ENCODE data around the gene DRAP1. TPM values are rescaled to one million over a fixed set of nuclear protein-coding genes. Genes with fewer than 3 reads are reported as not detected.

Gene DRAP1
- polyA plus RNA-seq, 2 of the 4 experiments (the other 2 are of a cell fraction) = 73.7 to 143 TPM

- TF ChIP-seq, protein P1, sequence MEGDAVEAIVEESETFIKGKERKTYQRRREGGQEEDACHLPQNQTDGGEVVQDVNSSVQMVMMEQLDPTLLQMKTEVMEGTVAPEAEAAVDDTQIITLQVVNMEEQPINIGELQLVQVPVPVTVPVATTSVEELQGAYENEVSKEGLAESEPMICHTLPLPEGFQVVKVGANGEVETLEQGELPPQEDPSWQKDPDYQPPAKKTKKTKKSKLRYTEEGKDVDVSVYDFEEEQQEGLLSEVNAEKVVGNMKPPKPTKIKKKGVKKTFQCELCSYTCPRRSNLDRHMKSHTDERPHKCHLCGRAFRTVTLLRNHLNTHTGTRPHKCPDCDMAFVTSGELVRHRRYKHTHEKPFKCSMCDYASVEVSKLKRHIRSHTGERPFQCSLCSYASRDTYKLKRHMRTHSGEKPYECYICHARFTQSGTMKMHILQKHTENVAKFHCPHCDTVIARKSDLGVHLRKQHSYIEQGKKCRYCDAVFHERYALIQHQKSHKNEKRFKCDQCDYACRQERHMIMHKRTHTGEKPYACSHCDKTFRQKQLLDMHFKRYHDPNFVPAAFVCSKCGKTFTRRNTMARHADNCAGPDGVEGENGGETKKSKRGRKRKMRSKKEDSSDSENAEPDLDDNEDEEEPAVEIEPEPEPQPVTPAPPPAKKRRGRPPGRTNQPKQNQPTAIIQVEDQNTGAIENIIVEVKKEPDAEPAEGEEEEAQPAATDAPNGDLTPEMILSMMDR (IDR thresholded peaks at IDR 0.05) = no peak
- TF ChIP-seq EHF (CRISPR knock-in tag; IDR thresholded peaks at IDR 0.05) (no peak), HMGXB4 (CRISPR knock-in tag; IDR thresholded peaks at IDR 0.05; ENCODE audit: borderline replicate concordance) (peak; percentile 88)
Observed at GRCh38 chr11:65898656-65899355, 20.4 kb upstream of the DRAP1 start (continued).

- DNase-seq (ENCODE audit: low read depth in 1 of 2, low spot score in 1 of 2) (peak; percentile 75 to 83), FAIRE-seq (no peak), ATAC-seq (peak; percentile 61 to 68)
- peaks cover 59% of the 10 kb centered on the region for H3K4me1 ChIP-seq
- POLR2A ChIA-PET = interaction anchor here (0.7 to 5.7 kb wide), 9 partner anchors 8 to 164 kb away, joined by 3 to 43 read pairs (median 13); partner anchors contain the start of genes C11orf68, CCDC85B and FIBP
- no peaks in the 10 kb centered on the region for H3K9me3 ChIP-seq
- WGBS (ENCODE audit: missing lambda C conversion rate) = under 1% methylated on average over 45 of the region's 78 CpGs
- H3K27ac ChIP-seq = peak overlapping the region; percentile 97
- H3K4me3 ChIP-seq = peak overlapping the region; percentile 93
- CTCF ChIA-PET = interaction anchor here (1.1 to 31.6 kb wide), 4 partner anchors 6 to 236 kb away, joined by 3 to 618 read pairs (median 310); partner anchors contain the start of genes C11orf68, CCDC85B, DRAP1 and FIBP
- peak overlapping the region; percentile 90 for H3K4me2 ChIP-seq
- TF ChIP-seq HES2 (IDR thresholded peaks at IDR 0.05) (no peak), FOXS1 (CRISPR knock-in tag; IDR thresholded peaks at IDR 0.05) (no peak), NR3C1 (IDR thresholded peaks at IDR 0.05) (no peak), CEBPB (IDR thresholded peaks at IDR 0.05) (no peak), GATA3 (IDR thresholded peaks at IDR 0.05; ENCODE audit: borderline replicate concordance) (0 out of 2 replicates have a peak, but pooled peaks have one; percentile 47), JUNB (IDR thresholded peaks at IDR 0.05) (peak; percentile 35; the same call in 1 of the 2 replicates), FOSL2 (IDR thresholded peaks at IDR 0.05) (peak; percentile 53), FOSL2 (CRISPR knock-in tag; IDR thresholded peaks at IDR 0.05) (peak; percentile 93), HOXA7 (CRISPR knock-in tag; IDR thresholded peaks at IDR 0.05) (peak; percentile 53; the same call in 1 of the 2 replicates), CHD2 (IDR thresholded peaks at IDR 0.05; ENCODE audit: low read length, partially characterized antibody) (no peak), CBX2 (IDR thresholded peaks at IDR 0.05; ENCODE audit: borderline replicate concordance, low read depth) (no peak), TFCP2L1 (CRISPR knock-in tag; IDR thresholded peaks at IDR 0.05) (peak; percentile 15; the same call in 1 of the 2 replicates), MAX (IDR thresholded peaks at IDR 0.05) (peak; percentile 98), SREBF2 (IDR thresholded peaks at IDR 0.05) (no peak), KDM1A (IDR thresholded peaks at IDR 0.05; ENCODE audit: low read depth) (no peak), NFE2L2 (conservative IDR thresholded peaks at IDR 0.05; ENCODE audit: low read length) (peak; percentile 83), HOXB13 (CRISPR knock-in tag; IDR thresholded peaks at IDR 0.05; ENCODE audit: low read depth) (no peak), HEYL (CRISPR knock-in tag; IDR thresholded peaks at IDR 0.05) (no peak), HOXB5 (CRISPR knock-in tag; IDR thresholded peaks at IDR 0.05) (peak; percentile 15; the same call in 1 of the 2 replicates), SMC3 (IDR thresholded peaks at IDR 0.05) (no peak), ZFP36 (IDR thresholded peaks at IDR 0.05; ENCODE audit: borderline replicate concordance, partially characterized antibody) (no peak), ESRRA (IDR thresholded peaks at IDR 0.05; ENCODE audit: borderline replicate concordance, low read length) (no peak), ZNF302 (CRISPR knock-in tag; IDR thresholded peaks at IDR 0.05) (no peak), EHF (CRISPR knock-in tag; IDR thresholded peaks at IDR 0.05) (no peak)
- TF ChIP-seq, protein P2, sequence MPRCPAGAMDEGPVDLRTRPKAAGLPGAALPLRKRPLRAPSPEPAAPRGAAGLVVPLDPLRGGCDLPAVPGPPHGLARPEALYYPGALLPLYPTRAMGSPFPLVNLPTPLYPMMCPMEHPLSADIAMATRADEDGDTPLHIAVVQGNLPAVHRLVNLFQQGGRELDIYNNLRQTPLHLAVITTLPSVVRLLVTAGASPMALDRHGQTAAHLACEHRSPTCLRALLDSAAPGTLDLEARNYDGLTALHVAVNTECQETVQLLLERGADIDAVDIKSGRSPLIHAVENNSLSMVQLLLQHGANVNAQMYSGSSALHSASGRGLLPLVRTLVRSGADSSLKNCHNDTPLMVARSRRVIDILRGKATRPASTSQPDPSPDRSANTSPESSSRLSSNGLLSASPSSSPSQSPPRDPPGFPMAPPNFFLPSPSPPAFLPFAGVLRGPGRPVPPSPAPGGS (IDR thresholded peaks at IDR 0.05) = no peak
- TF ChIP-seq, protein P3, sequence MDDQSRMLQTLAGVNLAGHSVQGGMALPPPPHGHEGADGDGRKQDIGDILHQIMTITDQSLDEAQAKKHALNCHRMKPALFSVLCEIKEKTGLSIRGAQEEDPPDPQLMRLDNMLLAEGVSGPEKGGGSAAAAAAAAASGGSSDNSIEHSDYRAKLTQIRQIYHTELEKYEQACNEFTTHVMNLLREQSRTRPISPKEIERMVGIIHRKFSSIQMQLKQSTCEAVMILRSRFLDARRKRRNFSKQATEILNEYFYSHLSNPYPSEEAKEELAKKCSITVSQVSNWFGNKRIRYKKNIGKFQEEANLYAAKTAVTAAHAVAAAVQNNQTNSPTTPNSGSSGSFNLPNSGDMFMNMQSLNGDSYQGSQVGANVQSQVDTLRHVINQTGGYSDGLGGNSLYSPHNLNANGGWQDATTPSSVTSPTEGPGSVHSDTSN (IDR thresholded peaks at IDR 0.05) = no peak
- TF ChIP-seq, protein P1 (IDR thresholded peaks at IDR 0.05) = no peak; the same call in 2 of the 3 replicates
Observed at GRCh38 chr11:65899356-65900124, 19.7 kb upstream of the DRAP1 start.

All from A549 (cell line).